ENCODE measurements around the gene RNF41.

The RNF41 gene

DNA sequence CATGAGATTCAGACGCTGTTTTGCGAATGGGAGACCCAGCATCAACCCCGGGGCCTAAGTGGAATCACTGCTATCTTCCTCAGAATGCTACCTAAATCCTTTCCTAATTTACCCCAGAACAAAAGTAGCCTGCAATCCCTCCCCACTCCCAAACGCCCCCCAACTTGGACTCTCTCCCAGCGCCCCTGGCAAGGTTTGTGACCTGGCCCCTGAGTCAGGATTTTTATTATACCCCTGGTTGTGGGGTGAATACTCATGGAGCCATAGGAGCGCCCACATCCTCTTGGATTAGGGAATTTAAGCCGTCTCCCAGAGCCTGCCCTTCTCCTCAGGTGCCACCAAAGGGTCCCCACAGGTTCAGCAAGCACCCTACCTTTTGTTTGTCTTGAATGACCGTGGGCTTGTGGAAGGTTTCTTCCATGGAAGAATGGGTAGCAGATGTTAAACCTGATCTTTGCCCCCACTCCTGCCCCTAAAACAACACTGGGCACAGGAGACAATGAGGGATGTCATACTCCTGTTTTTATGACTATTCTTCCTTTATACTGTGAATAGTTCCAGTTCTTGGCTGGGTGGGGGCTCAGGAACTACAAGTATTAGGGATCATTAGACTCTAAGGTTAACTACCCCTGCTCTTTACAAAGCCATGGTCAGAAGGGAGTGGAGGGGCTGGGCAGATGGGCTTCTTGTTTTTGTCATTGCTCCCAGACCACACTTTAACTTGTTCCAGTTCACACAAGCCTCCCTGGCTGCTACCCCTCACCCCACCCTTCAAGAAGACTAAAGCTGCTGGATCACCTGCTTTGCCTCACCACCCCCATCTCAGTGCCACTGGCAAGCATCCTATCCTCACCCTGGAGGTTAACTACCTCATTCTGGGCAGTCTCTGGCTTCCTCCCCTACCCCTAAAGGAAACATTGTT lies 68.7 kb downstream of the RNF41 start:
- DNase-seq (ENCODE audit: low read depth in 3 of 3): no peak

Measured in stimulated activated CD4-positive, alpha-beta T cell treated with anti-CD3 and anti-CD28 coated beads, TNF-alpha, amount 100 ng/mL, for 24 hours (primary cell).